Testis (tissue), 2 donors: ENCODE data around the gene ETDA.

Experiments used
- POLR2A ChIP-seq: fragments of 450-650 bp; IDR thresholded peaks from one replicate; pipeline ENCODE4 v1.6.1; 2017; ENCODE audit warnings: antibody characterized with exemption, mild to moderate bottlenecking, moderate library complexity
- TF ChIP-seq, protein P1 (sequence below), 3 experiments: fragments of 450-650 bp in 2 of 3; fragments of 200-600 bp in 1 of 3; sonication (generic) in 1 of 3; IDR thresholded peaks; one replicate each; pipeline ENCODE4 v1.5.1; 2016 to 2019; ENCODE audit warnings: antibody characterized with exemption in 3 of 3, mild to moderate bottlenecking in 2 of 3, moderate library complexity in 1 of 3

DNA sequence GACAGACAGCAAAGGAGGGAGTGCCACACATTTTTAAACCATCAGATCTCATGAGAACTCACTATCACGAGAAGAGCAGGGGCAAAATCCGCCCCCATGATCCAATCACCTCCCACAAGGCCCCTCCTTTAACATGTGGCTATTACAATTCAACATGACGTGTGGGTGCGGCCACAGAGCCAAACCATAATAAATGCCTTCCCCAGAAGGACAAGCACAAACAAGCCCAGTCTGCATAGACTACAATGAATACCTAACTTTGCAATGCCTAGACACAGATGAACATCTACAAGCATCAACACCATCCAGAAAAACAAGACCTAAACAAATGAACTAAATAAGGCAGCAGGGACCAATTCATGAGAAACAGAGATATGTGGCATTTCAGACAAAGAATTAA, 12.3 kb downstream of the ETDA start:
- TF ChIP-seq, protein P1, sequence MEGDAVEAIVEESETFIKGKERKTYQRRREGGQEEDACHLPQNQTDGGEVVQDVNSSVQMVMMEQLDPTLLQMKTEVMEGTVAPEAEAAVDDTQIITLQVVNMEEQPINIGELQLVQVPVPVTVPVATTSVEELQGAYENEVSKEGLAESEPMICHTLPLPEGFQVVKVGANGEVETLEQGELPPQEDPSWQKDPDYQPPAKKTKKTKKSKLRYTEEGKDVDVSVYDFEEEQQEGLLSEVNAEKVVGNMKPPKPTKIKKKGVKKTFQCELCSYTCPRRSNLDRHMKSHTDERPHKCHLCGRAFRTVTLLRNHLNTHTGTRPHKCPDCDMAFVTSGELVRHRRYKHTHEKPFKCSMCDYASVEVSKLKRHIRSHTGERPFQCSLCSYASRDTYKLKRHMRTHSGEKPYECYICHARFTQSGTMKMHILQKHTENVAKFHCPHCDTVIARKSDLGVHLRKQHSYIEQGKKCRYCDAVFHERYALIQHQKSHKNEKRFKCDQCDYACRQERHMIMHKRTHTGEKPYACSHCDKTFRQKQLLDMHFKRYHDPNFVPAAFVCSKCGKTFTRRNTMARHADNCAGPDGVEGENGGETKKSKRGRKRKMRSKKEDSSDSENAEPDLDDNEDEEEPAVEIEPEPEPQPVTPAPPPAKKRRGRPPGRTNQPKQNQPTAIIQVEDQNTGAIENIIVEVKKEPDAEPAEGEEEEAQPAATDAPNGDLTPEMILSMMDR (IDR thresholded peaks at IDR 0.05), result no peak
- no peak for TF ChIP-seq POLR2A
